HG03457 (cell line): Measurements from ENCODE around the gene ZNF771.
"Not testable (repeated sequence)": the region's sequence is repeated elsewhere in the genome, so short reads cannot be mapped to it uniquely, and the experiment has no call there.

ENCODE experiments used
- ATAC-seq: cut with Tn5 transposase; IDR thresholded peaks from one replicate; pipeline ENCODE4 v1.9.1; 2021; ENCODE audit warnings: moderate number of reproducible peaks; ENCODE audit not compliant: unreplicated experiment

The ZNF771 gene

DNA sequence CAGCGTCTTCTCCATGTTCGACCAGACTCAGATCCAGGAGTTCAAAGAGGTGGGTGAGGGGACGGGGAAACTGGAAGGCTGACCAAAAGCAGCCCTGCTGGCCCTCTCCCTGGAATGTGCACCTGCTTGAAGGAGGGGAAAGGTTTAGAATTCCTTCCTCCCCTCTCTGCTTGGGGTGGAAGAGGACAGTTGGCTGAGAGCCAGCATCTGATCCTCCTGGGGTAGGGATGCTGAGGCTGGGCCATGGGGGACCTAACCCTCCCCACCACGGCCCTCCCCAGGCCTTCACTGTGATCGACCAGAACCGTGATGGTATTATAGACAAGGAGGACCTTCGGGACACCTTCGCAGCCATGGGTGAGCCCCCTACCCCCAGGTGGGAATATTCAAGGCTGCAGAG is 31.5 kb upstream of the ZNF771 start:
- ATAC-seq = no peak

DNA sequence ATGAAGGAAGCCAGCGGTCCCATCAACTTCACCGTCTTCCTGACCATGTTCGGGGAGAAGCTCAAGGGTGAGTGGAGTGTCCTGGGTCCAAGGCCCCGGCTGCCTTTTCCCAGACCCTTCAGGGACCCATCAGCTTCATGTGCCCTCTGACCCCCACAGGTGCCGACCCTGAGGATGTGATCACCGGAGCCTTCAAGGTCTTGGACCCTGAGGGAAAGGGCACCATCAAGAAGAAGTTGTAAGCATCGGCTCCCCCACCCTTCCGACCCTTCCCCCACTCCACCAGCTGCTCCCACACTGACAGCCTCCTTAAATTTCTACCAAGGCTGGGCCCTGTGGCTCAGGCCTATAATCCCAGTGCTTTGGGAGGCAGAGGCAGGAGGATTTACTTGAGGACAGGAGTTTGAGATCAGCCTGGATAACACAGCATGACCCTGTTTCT is 30.9 kb upstream of the ZNF771 start:
- no peak for ATAC-seq

- no peak for ATAC-seq
These were observed 30.2 kb upstream of the ZNF771 start for GRCh38 chr16:30377050-30377811.

GRCh38 chr16:30377812-30378235 is 29.6 kb upstream of the ZNF771 start:
- ATAC-seq = peak; percentile 21

DNA sequence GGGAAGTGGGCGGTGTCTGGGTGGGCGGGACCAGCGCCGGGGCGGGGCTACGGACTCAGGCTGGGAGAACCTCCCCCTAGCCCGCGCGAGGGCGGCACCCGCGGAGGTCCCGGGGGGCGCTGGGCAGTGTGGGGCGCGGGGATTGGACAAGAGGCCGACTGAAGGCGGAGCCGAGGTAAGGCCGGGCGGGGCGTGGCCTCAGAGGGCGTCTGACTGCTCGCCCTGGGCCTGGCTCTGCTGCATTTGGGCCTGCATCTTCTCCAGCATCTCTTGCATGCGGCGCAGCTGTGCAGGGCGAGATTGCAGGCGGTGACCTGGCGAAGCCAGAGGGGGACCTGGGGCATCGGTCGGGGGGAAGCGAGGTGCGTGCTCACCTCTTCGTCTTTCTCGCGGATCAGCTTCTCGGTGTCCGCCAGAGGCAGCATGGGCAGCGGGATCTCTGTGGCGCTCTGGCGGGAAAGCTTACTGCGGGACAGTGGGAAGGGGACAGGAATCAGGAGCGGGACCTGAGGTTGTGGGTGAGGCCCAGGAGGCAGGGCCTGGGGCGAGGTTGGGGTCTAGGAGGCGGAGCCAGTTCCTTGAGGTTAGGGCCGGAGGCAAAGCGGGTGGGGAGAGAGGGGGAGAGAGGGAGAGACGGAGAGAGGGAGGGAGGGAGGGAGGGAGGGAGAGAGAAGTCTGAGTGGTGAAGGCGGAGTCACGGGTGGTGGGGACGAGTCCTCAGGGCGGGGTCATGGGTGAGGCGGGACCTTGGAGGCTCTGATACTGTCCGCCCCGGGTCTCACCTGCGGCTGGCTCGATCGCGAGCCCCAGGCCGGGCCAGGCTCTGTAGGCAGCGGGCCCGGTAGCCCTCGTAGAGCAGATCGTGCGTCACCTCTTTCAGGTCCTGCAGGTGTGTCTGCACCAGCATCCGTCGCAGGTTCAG is 28.9 kb upstream of the ZNF771 start:
- peak; percentile 73 for ATAC-seq

- ATAC-seq = no peak
These were observed 28.1 kb upstream of the ZNF771 start for GRCh38 chr16:30379158-30379783.

DNA sequence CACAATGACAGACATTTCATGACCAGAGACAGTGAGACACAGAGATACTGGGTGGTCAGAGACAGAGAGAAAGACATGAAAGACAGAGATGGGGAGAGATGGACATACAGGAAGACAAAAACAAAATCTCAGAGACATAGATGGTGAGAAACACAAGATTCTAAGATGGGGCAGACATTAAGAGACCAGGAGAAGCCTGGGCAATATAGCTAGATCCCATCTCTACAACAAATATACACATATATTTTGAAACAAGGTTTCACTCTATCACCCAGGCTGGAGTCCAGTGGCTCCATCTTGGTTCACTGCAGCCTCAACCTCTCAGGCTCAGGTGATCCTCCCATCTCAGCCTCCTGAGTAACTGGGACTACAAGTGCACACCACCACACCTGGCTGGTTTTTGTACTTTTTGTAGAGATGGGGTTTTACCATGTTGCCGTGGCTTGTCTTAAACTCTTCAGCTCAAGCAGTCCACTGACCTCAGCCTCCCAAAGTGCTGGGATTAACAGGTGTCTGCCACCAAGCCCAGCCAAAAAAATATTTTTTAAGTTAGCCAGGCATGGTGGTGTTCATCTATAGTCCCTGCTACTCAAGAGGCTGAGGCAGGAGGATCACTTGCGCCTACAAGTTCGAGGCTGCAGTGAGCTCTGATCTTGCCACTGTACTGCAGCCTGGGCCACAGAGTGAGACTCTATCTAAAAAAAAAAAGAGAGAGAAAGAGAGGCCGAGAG is 27.2 kb upstream of the ZNF771 start:
- ATAC-seq = no peak

DNA sequence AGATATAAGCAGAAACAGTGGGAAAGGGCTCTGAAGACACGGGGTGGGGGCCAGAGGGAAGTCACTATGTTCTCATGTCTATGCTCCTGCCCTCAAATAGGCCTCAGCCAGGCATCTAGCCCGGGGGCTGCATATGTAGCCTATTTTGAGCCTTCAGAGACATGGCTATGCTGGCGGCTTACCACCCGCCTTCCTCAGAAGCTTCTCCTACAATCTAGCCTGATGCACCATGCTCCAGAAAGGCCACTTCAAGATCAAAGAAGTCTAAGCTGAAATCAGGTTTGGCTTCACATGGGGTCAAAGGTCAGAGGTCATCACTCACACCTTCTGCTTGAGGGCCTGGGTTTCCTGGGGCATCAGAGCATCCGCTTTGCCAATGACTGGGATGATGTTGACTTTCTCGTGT is 26.6 kb upstream of the ZNF771 start:
- ATAC-seq = no peak

GRCh38 chr16:30381291-30382041 is 25.9 kb upstream of the ZNF771 start:
- ATAC-seq = no peak

DNA sequence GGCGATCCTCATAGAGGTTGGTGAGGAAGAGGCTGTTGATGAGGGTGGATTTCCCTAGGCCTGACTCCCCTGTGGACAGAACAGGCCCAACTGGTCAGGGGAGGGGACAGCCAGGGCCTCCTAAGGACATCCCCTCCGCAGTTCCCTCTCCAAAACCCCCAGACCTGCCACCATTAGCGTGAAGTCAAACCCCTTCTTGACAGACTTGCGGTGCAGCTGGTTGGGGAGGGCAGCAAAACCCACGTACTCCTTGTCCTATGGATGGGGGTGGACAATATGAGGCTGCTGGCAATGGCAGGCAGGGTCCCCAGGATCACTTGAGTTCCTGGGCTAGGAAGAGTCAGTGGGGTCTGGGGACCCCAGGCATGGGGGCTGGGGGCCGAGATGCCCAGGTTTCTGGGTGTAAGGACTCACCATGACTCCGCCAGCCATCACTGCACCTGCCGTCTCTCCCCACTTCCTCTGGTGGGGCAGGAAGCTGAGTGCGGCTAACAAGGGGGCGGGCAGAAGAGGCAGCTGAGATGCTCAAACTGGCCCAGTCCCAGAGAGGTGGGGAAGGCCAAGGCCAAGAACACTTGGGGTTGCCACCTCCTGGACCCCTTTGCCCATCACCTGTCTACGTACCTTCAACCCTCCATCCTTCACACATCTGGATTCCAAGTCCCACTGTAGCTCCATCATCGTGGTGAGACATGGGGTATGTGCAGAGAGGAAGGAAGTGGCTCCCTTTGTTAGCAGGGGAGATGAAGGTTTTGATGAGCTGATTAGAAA is 25.1 kb upstream of the ZNF771 start, which contains the start of gene SEPTIN1:
Gene SEPTIN1, minus strand, starts transcription at position 451 of the 771 bp plus-strand sequence. Its CDS starts 19 bp downstream, at position 432.
- ATAC-seq = no peak

DNA sequence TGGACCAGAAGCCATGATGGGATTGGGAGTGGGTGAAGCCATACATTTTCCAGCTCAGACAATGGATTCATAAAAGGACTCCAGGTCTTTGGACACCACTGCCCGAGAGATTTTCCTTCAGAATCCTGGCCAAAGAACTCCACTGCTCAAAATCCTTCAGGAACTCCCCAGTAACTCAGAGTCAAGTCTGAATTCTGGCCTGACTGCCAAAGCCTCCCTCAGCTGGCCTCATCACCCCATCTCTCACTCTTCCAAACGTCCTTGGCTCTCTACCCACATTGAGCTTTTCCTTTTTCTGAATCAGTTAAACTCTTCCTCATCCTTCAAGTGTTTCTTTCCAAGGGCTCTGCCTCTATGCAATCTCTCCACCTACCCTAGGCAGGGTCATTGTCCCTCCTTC is 23.9 kb upstream of the ZNF771 start:
- no peak for ATAC-seq

GRCh38 chr16:30394592-30395154 is 12.7 kb upstream of the ZNF771 start:
- ATAC-seq = no peak

DNA sequence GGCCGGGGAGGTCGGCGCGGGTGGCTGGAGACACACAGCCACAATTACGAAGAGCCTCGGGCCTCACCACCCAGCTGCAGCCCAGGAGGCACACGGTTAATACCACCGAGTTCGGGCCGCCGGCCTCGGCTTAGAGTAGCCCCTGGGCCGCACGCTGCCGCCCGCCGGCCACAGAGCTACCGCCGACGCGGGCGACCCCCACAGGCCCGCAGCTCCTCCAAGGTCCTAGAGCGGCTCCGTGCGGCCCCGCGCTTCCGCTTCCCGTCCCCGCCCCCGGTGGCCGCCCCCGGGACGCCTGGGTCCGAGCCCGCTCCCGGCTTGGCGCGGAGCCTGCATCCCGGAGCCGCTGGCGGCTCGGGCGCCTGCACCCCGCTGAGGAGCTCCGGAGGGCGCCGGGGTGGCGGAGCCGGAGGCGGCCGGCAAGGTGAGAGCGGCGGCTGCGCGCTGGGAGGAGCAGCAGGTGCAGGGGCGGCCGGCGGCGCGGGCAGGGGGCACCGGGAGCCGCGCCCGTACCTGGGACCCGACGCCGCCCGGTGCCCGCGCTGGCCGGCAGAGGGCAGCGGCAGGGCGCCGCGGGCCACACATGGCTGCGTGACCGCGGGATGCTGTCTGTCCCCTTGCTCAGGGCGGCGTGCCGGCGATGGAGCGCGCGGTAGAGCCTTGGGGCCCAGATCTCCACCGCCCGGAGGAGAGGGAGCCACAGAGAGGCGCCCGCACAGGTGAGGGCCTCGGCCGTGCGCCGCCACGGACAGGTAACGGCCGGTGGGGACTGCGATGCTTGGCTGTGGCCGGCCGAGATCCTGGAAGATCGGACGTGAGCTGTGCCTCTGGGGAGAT is 12.0 kb upstream of the ZNF771 start, which contains the start of gene ZNF48:
Gene ZNF48, plus strand, starts transcription at position 266 of the 837 bp plus-strand sequence. Its CDS starts 375 bp downstream, at position 641.
- ATAC-seq = no peak

- no peak for ATAC-seq
These were observed 11.3 kb upstream of the ZNF771 start for GRCh38 chr16:30395992-30396585.

GRCh38 chr16:30396627-30397026 is 10.8 kb upstream of the ZNF771 start:
- not testable (repeated sequence) for ATAC-seq

- ATAC-seq = no peak
These were observed 10.3 kb upstream of the ZNF771 start for GRCh38 chr16:30397056-30397455.
